Activated T-helper 1 cell treated with anti-CD3 and anti-CD28 coated beads, Interleukin-12 subunit alpha, Interleukin-12 subunit beta, Interleukin-2, Interleukin-4 antibody, amounts not matched to agents 30 ng/mL and 10 ng/mL and 1 ng/mL, durations not matched to agents 14 hours and 24 hours and 36 hours (primary cell): ENCODE measurements around the gene GTF2H2C. TPM values are rescaled to one million over a fixed set of nuclear protein-coding genes. Genes with fewer than 3 reads are reported as not detected.
"Not testable (repeated sequence)": the region's sequence is repeated elsewhere in the genome, so short reads cannot be mapped to it uniquely, and the experiment has no call there.

Experiments
- DNase-seq: peaks from one replicate; pipeline ENCODE4 v3.0.0; 2021; ENCODE audit warnings: low spot score
- H3K27ac Mint-ChIP-seq: one replicate; pipeline ENCODE4 v1.8.0; 2021; ENCODE audit warnings: mild to moderate bottlenecking, mixed read lengths
- H3K27me3 Mint-ChIP-seq: one replicate; pipeline ENCODE4 v1.8.0; 2022; ENCODE audit warnings: mild to moderate bottlenecking, moderate library complexity, mixed read lengths; ENCODE audit not compliant: insufficient read depth
- H3K36me3 Mint-ChIP-seq: one replicate; pipeline ENCODE4 v1.8.0; 2021; ENCODE audit warnings: low read depth, mixed read lengths
- H3K4me1 Mint-ChIP-seq: one replicate; pipeline ENCODE4 v1.8.0; 2021; ENCODE audit warnings: low read depth, mixed read lengths
- H3K4me3 Mint-ChIP-seq: one replicate; pipeline ENCODE4 v1.8.0; 2021; ENCODE audit warnings: mild to moderate bottlenecking, moderate library complexity, mixed read lengths
- H3K9me3 Mint-ChIP-seq: one replicate; pipeline ENCODE4 v1.8.0; 2021; ENCODE audit warnings: mixed read lengths
- intact Hi-C: fragments of 100-400 bp; cut with micrococcal nuclease; formaldehyde crosslinking; loops from one replicate; pipeline ENCODE4 v1.15.1; 2024
- total RNA-seq: library from RNA; stranded (reverse); gene quantifications from 2 replicates; pipeline ENCODE4 v1.2.3, GENCODE V29; 2022

GTF2H2C gene
- 56.9 and 60.0 TPM in 2 replicates for total RNA-seq

- H3K4me3 Mint-ChIP-seq = peak within 1 kb of the TSS; percentile 96
- H3K4me1 Mint-ChIP-seq, H3K36me3 Mint-ChIP-seq, H3K9me3 Mint-ChIP-seq, H3K27me3 Mint-ChIP-seq, intact Hi-C loops: not testable (repeated sequence)
- DNase-seq = peak; percentile 75
- peak within 1 kb of the TSS; percentile 96 for H3K27ac Mint-ChIP-seq
Observed at GRCh38 chr5:69559908-69560330, at the start of gene GTF2H2C. Gene GTF2H2C, plus strand, starts transcription at chr5:69560191. Its CDS starts 4,942 bp downstream, at chr5:69565133.

- no peak for DNase-seq
- H3K36me3 Mint-ChIP-seq = no peaks in the 10 kb centered on the region
Observed at GRCh38 chr5:69510694-69511093, 49.3 kb upstream of the GTF2H2C start.

GRCh38 chr5:69512740-69513260, 47.2 kb upstream of the GTF2H2C start:
- Mint-ChIP-seq H3K4me1 (no peaks in the 10 kb centered on the region), H3K36me3 (no peaks in the 10 kb centered on the region), H3K27ac (no peak overlapping the region), H3K27me3 (peaks cover 4% of the 10 kb centered on the region), H3K4me3 (no peak overlapping the region), H3K9me3 (no peaks in the 10 kb centered on the region)
- no peak for DNase-seq
- intact Hi-C loops = no loop called here

More at GRCh38 chr5:69510694-69511093, 49.3 kb upstream of the GTF2H2C start:
- no peaks in the 10 kb centered on the region for H3K4me1 Mint-ChIP-seq
- H3K9me3 Mint-ChIP-seq = no peaks in the 10 kb centered on the region
- intact Hi-C loops = no loop called here
- no peak overlapping the region for H3K27ac Mint-ChIP-seq
- H3K4me3 Mint-ChIP-seq = no peak overlapping the region
- H3K27me3 Mint-ChIP-seq = peaks cover 4% of the 10 kb centered on the region

GRCh38 chr5:69515570-69515969, 44.4 kb upstream of the GTF2H2C start:
- H3K36me3 Mint-ChIP-seq, H3K9me3 Mint-ChIP-seq, H3K27me3 Mint-ChIP-seq, H3K27ac Mint-ChIP-seq, H3K4me3 Mint-ChIP-seq, intact Hi-C loops, DNase-seq, H3K4me1 Mint-ChIP-seq: not testable (repeated sequence)

- DNase-seq = no peak
- H3K4me3 Mint-ChIP-seq = no peak overlapping the region
Observed at GRCh38 chr5:69516769-69517168, 43.2 kb upstream of the GTF2H2C start.

GRCh38 chr5:69517763-69518212, 42.2 kb upstream of the GTF2H2C start:
- DNase-seq = no peak
- intact Hi-C loops = no loop called here
- Mint-ChIP-seq H3K27ac (no peak overlapping the region), H3K36me3 (no peaks in the 10 kb centered on the region), H3K9me3 (no peaks in the 10 kb centered on the region), H3K4me3 (no peak overlapping the region), H3K4me1 (no peaks in the 10 kb centered on the region), H3K27me3 (no peaks in the 10 kb centered on the region)

More at GRCh38 chr5:69516769-69517168, 43.2 kb upstream of the GTF2H2C start:
- Mint-ChIP-seq H3K36me3 (no peaks in the 10 kb centered on the region), H3K27me3 (peaks cover 4% of the 10 kb centered on the region), H3K4me1 (no peaks in the 10 kb centered on the region), H3K27ac (no peak overlapping the region), H3K9me3 (no peaks in the 10 kb centered on the region)
- intact Hi-C loops = no loop called here

- no peaks in the 10 kb centered on the region for H3K4me1 Mint-ChIP-seq
- no peak overlapping the region for H3K27ac Mint-ChIP-seq
Observed at GRCh38 chr5:69519285-69519684, 40.7 kb upstream of the GTF2H2C start.

GRCh38 chr5:69522035-69522434, 38.0 kb upstream of the GTF2H2C start:
- H3K36me3 Mint-ChIP-seq = no peaks in the 10 kb centered on the region
- no peak for DNase-seq
- H3K27ac Mint-ChIP-seq = no peak overlapping the region
- no peaks in the 10 kb centered on the region for H3K27me3 Mint-ChIP-seq
- no peak overlapping the region for H3K4me3 Mint-ChIP-seq
- intact Hi-C loops = no loop called here
- no peaks in the 10 kb centered on the region for H3K9me3 Mint-ChIP-seq
- no peaks in the 10 kb centered on the region for H3K4me1 Mint-ChIP-seq

More at GRCh38 chr5:69519285-69519684, 40.7 kb upstream of the GTF2H2C start:
- Mint-ChIP-seq H3K27me3 (no peaks in the 10 kb centered on the region), H3K4me3 (no peak overlapping the region), H3K36me3 (no peaks in the 10 kb centered on the region), H3K9me3 (no peaks in the 10 kb centered on the region)
- intact Hi-C loops = no loop called here
- no peak for DNase-seq

GRCh38 chr5:69525490-69525889, 34.5 kb upstream of the GTF2H2C start:
- H3K36me3 Mint-ChIP-seq = no peaks in the 10 kb centered on the region
- H3K27ac Mint-ChIP-seq = no peak overlapping the region
- H3K9me3 Mint-ChIP-seq = no peaks in the 10 kb centered on the region
- intact Hi-C loops = no loop called here
- peaks cover 5% of the 10 kb centered on the region for H3K27me3 Mint-ChIP-seq
- no peaks in the 10 kb centered on the region for H3K4me1 Mint-ChIP-seq
- H3K4me3 Mint-ChIP-seq = no peak overlapping the region
- DNase-seq = no peak

GRCh38 chr5:69526660-69527059, 33.3 kb upstream of the GTF2H2C start:
- no peaks in the 10 kb centered on the region for H3K36me3 Mint-ChIP-seq
- intact Hi-C loops = no loop called here

GRCh38 chr5:69527128-69527770, 32.7 kb upstream of the GTF2H2C start:
- no peaks in the 10 kb centered on the region for H3K9me3 Mint-ChIP-seq

More at GRCh38 chr5:69526660-69527059, 33.3 kb upstream of the GTF2H2C start:
- H3K27ac Mint-ChIP-seq = no peak overlapping the region
- no peaks in the 10 kb centered on the region for H3K4me1 Mint-ChIP-seq
- no peak overlapping the region for H3K4me3 Mint-ChIP-seq
- DNase-seq = no peak
- no peaks in the 10 kb centered on the region for H3K9me3 Mint-ChIP-seq
- H3K27me3 Mint-ChIP-seq = peaks cover 5% of the 10 kb centered on the region

GRCh38 chr5:69528035-69528434, 32.0 kb upstream of the GTF2H2C start:
- no peak overlapping the region for H3K4me3 Mint-ChIP-seq
- peaks cover 5% of the 10 kb centered on the region for H3K27me3 Mint-ChIP-seq
- H3K4me1 Mint-ChIP-seq = no peaks in the 10 kb centered on the region
- H3K9me3 Mint-ChIP-seq = no peaks in the 10 kb centered on the region
- no peaks in the 10 kb centered on the region for H3K36me3 Mint-ChIP-seq
- intact Hi-C loops = no loop called here
- no peak overlapping the region for H3K27ac Mint-ChIP-seq
- no peak for DNase-seq

More at GRCh38 chr5:69527128-69527770, 32.7 kb upstream of the GTF2H2C start:
- no peak overlapping the region for H3K4me3 Mint-ChIP-seq
- no peak for DNase-seq
- H3K27me3 Mint-ChIP-seq = peaks cover 5% of the 10 kb centered on the region
- intact Hi-C loops = no loop called here
- no peak overlapping the region for H3K27ac Mint-ChIP-seq
- no peaks in the 10 kb centered on the region for H3K4me1 Mint-ChIP-seq
- H3K36me3 Mint-ChIP-seq = no peaks in the 10 kb centered on the region

GRCh38 chr5:69528609-69529008, 31.4 kb upstream of the GTF2H2C start:
- H3K4me3 Mint-ChIP-seq = no peak overlapping the region
- peaks cover 5% of the 10 kb centered on the region for H3K27me3 Mint-ChIP-seq
- H3K27ac Mint-ChIP-seq = no peak overlapping the region
- DNase-seq = no peak
- H3K36me3 Mint-ChIP-seq = no peaks in the 10 kb centered on the region
- intact Hi-C loops = no loop called here
- no peaks in the 10 kb centered on the region for H3K9me3 Mint-ChIP-seq
- H3K4me1 Mint-ChIP-seq = no peaks in the 10 kb centered on the region
